Iris pigment epithelial cell (primary cell): ENCODE data around the gene RYR1.
"Not testable (repeated sequence)": the region's sequence is repeated elsewhere in the genome, so short reads cannot be mapped to it uniquely, and the experiment has no call there.

Experiments
- DNase-seq: peaks from one replicate; pipeline ENCODE4 v3.0.0-alpha.2; 2011; ENCODE audit warnings: low read depth

Gene RYR1

GRCh38 chr19:38490861-38491260, 57.4 kb downstream of the RYR1 start:
- DNase-seq, result no peak

- DNase-seq, result no peak
Observed at GRCh38 chr19:38492181-38492813, 58.8 kb downstream of the RYR1 start.

DNA sequence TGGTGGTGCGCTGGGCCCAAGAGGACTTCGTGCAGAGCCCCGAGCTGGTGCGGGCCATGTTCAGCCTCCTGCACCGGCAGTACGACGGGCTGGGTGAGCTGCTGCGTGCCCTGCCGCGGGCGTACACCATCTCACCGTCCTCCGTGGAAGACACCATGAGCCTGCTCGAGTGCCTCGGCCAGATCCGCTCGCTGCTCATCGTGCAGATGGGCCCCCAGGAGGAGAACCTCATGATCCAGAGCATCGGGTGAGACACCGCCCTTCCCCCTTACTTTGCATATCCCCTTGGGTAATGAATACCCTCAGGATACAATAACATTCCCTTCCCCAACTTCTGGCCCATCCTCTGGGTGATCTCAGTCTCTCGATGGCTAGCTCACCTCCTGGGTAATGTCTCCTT, 60.9 kb downstream of the RYR1 start:
- no peak for DNase-seq

DNA sequence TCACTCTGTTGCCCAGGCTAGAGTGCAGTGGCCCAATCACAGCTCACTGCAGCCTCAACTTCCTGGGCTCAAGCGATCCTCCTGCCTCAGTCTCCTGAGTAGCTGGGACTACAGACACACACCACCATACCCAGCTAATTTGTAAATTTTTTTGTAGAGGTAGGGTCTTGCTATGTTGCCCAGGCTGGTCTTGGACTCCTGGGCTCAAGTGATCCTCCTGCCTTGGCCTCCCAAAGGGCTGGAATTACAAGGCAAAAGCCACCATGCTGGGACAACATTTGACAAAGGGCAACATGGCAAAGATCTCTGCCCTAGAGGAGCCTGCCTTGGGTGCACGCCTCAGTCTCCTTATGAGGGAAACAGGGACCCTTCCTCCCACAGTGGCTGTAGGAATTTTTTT, 61.9 kb downstream of the RYR1 start:
- DNase-seq, result not testable (repeated sequence)

- no peak for DNase-seq
Observed at GRCh38 chr19:38496116-38496515, 62.6 kb downstream of the RYR1 start.

DNA sequence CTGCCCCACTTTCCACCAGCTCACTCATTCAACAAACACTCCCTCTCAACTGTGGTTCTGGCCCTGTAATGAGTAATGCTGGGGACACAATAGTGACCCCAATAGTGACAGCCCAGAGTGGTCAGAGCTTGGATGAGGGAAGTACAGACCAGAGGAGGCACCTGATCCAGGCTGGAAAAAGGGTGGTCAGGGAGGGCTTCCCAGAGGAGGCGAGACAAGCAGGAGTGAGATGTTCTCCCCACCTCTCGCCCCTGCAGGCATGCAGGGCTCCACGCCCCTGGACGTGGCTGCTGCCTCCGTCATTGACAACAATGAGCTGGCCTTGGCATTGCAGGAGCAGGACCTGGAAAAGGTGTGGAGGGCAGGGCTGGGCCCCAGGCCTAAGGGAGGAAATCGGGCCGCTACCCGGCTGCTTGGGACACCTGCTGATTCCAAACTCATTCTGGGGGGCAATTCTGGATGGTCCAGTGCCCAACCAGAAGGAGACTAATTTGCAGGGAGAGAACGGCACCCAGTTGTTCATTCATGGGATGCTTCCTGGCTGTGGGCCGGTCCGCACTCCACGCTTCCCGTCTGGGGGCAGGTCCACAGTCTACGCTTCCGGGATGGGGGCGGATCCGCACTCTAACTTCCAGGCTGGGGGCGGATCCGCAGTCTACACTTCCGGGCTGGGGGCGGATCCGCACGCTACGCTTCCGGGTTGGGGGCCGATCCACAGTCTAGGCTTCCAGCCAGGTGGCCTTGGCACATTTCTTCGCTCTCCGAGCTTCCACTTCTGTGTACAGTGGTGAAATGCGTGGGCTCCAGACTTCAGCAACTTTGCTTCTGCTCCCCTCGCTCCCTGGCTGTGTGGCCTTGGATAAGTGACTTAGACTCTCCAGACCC, 63.4 kb downstream of the RYR1 start:
- no peak for DNase-seq

- DNase-seq, result no peak
Observed at GRCh38 chr19:38497907-38498306, 64.4 kb downstream of the RYR1 start.

- no peak for DNase-seq
Observed at GRCh38 chr19:38499532-38499931, 66.0 kb downstream of the RYR1 start.

DNA sequence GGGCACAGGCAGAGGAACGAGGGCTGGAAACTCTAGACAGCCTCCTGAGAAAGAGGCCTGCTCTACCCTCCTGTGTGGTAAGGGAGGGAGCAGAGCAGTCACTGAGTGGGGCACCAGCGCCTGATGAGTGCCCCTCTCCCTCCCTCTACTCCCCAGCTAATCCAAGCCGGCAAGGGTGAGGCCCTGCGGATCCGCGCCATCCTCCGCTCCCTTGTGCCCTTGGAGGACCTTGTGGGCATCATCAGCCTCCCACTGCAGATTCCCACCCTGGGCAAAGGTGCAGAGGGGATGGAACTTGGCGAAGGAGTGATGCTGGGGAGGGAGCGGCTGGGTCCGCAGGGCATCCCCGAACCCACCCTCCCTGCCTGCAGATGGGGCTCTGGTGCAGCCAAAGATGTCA, 67.0 kb downstream of the RYR1 start:
- no peak for DNase-seq

GRCh38 chr19:38502410-38503076, 69.1 kb downstream of the RYR1 start:
- DNase-seq, result no peak

DNA sequence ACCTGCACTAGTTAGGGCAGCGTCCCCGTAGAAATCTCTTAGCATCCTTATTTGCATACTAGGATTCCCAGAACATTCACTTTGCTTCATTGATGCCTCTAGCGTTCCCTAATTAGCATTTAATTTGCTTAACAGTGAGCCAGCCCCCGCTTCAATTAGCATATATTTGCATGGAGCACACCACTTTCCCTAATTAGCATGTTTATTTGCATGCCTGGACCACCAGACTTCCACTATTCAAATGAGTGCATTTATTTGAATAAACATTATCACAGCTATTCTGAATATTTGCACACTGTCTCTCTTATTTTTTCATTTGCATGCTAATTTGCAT, 69.6 kb downstream of the RYR1 start:
- no peak for DNase-seq

GRCh38 chr19:38505958-38506357, 72.5 kb downstream of the RYR1 start:
- no peak for DNase-seq

- DNase-seq, result no peak
Observed at GRCh38 chr19:38506375-38506722, 72.9 kb downstream of the RYR1 start.

GRCh38 chr19:38506723-38507550, 73.4 kb downstream of the RYR1 start:
- DNase-seq, result peak; percentile 5

- no peak for DNase-seq
Observed at GRCh38 chr19:38507551-38508127, 74.1 kb downstream of the RYR1 start.

GRCh38 chr19:38508507-38508906, 75.0 kb downstream of the RYR1 start:
- DNase-seq, result no peak

DNA sequence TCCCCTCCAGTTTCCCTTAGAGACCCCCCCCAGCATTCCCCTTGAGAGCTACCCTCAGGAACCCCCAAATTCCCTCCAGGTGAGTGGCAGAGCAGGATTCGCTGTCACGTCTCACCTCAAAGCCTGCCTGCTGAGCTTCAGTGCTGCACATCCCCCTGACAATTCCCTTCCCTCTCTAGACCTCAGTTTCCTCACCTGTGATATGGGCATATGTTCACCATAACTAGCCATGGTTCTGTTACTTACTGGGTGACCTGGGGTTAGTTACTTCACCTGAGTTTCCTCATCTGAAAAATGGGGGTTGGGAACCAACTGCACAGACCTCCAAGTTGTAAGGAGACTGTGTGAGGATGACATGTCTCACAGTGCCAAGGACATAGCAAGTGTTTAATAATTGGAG, 75.5 kb downstream of the RYR1 start:
- no peak for DNase-seq

- no peak for DNase-seq
Observed at GRCh38 chr19:38511074-38511708, 77.7 kb downstream of the RYR1 start.

DNA sequence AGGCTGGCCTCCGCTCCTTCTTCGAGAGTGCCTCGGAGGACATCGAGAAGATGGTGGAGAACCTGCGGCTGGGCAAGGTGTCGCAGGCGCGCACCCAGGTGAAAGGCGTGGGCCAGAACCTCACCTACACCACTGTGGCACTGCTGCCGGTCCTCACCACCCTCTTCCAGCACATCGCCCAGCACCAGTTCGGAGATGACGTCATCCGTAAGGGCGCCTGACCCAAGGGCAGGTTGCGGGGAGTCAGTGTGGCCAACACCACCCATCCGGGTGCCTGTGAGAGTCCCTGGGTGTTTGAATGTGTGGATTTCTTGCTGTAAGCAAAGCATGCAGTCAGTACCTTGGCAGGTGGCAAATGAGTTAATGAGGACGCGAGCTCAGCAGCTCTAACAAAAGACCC, 78.8 kb downstream of the RYR1 start:
- no peak for DNase-seq

DNA sequence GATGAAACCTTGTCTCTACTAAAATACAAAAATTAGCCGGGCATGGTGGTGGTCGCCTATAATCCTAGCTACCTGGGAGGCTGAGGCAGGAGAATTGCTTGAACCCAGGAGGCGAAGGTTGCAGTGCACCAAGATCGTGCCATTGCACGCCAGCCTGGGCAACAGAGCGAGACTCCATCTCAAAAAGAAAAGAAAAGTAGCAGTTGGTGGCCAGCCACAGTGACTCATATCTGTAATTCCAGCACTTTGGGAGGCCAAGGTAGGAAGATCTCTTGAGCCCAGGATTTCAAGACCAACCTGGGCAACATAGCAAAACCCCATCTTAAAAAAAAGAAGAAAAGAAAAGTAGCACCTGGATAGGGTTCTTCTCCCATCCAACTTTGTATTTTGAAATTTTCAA, 79.7 kb downstream of the RYR1 start:
- not testable (repeated sequence) for DNase-seq

DNA sequence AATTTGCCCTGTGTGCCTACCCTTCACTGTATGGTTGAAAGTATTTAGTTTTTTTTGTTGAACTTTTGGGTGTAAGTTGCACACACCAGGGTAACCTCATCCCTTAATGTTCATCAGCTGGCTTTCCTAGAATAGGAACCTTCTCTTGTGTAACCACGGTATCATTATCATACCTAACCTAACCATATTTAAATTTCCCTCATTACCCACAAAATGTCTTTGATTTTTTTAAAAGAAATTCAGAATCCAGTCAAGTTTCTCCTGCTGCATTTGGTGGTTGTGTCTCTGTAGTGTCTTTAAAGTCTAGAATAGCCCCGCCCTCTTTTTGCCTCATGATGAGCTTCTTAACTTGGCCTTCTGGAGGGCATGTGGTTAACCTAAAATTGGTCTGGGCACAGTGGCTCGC, 80.3 kb downstream of the RYR1 start:
- DNase-seq, result no peak
